Measurements from ENCODE around the gene SREBF2. TPM values are rescaled to one million over a fixed set of nuclear protein-coding genes. Genes with fewer than 3 reads are reported as not detected.

The SREBF2 gene
- total RNA-seq, 4 donors from 2014 or later = 97.5 to 160 (median 146) TPM

- H3K27me3 ChIP-seq = no peaks in the 10 kb centered on the region
- H3K36me3 ChIP-seq = no peaks in the 10 kb centered on the region
- peaks cover 17% of the 10 kb centered on the region for H3K4me1 ChIP-seq
- no peak for TF ChIP-seq EP300 (IDR thresholded peaks at IDR 0.05)
- no peak for TF ChIP-seq POLR2AphosphoS5 (IDR thresholded peaks at IDR 0.05)
- no peak for TF ChIP-seq POLR2A (IDR thresholded peaks at IDR 0.05)
- TF ChIP-seq CTCF (IDR thresholded peaks at IDR 0.05) = no peak
- DNase-seq (ENCODE audit: low spot score in 2 of 2) = no peak
- no peak overlapping the region for H3K4me3 ChIP-seq
- WGBS = 79% methylated on average over 13 of the region's 13 CpGs
- H3K27ac ChIP-seq = peak overlapping the region; percentile 86
- no peaks in the 10 kb centered on the region for H3K9me3 ChIP-seq
Measured at GRCh38 chr22:41939981-41940831, 107.3 kb downstream of the SREBF2 start.

GRCh38 chr22:41940832-41941765 lies 108.2 kb downstream of the SREBF2 start:
- peak overlapping the region; percentile 86 for H3K27ac ChIP-seq
- H3K4me3 ChIP-seq = no peak overlapping the region
- TF ChIP-seq CTCF (IDR thresholded peaks at IDR 0.05) (peak; percentile 86 to 98), EP300 (IDR thresholded peaks at IDR 0.05) (no peak), POLR2AphosphoS5 (IDR thresholded peaks at IDR 0.05) (no peak), POLR2A (IDR thresholded peaks at IDR 0.05) (no peak)
- H3K9me3 ChIP-seq = no peaks in the 10 kb centered on the region
- peak; percentile 90 to 94 for DNase-seq (ENCODE audit: low spot score in 2 of 2)
- H3K27me3 ChIP-seq = no peaks in the 10 kb centered on the region
- H3K36me3 ChIP-seq = no peaks in the 10 kb centered on the region
- 42% methylated on average over 13 of the region's 13 CpGs for WGBS
- peaks cover 24% of the 10 kb centered on the region for H3K4me1 ChIP-seq

- 69% methylated on average over 9 of the region's 9 CpGs for WGBS
- H3K36me3 ChIP-seq = no peaks in the 10 kb centered on the region
- no peaks in the 10 kb centered on the region for H3K27me3 ChIP-seq
- DNase-seq (ENCODE audit: low spot score in 2 of 2) = no peak
- no peak overlapping the region for H3K27ac ChIP-seq
- no peak overlapping the region for H3K4me3 ChIP-seq
- no peaks in the 10 kb centered on the region for H3K9me3 ChIP-seq
- H3K4me1 ChIP-seq = peaks cover 28% of the 10 kb centered on the region
- TF ChIP-seq POLR2A (IDR thresholded peaks at IDR 0.05) (no peak), CTCF (IDR thresholded peaks at IDR 0.05) (no peak), EP300 (IDR thresholded peaks at IDR 0.05) (no peak)
Measured at GRCh38 chr22:41943661-41944209, 110.8 kb downstream of the SREBF2 start.

DNA sequence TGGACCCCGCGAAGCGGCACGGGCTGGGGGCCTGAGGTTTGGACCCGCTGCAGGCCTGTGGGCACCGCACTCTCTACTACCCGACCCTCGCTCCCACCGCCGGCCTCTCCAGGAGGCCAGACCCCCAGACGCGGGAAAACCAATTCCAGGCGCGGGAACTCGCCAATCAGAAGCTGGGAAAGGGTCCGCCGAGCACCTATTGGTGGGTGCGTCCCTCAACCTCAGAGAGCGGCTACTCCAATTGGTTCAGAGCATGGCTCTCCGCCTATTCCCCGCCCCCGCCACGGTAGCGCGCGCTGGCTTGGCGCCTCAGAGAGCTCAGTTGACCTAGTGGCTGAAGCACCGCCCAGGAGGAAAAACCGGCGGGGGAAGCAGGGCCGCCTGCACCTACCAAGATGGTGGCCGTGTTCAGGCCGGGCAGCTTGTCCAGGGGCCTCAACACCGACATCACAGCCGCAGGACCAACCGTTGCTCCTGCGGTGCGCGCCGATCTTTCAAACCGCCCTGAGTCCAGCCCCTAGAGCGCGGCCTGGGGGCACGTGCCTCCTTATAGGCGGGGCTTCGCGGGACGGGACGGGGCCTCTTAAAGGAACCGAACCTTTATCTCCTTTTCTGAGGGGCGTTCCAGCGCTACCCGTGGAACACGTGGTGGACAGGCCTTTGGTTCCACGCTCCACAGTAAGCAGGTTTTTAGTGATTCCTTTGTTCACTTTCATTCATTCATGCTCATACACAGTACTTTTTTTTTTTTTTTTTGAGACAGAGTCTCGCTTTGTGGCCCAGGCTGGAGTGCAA lies 113.9 kb downstream of the SREBF2 start, which contains the start of gene CENPM:
CENPM (minus strand) TSS at position 524 of the 795 bp plus-strand sequence; CDS start at position 448, 76 bp downstream.
- Histone ChIP-seq H3K9me3 (no peaks in the 10 kb centered on the region), H3K27me3 (peaks cover 7% of the 10 kb centered on the region), H3K4me1 (peaks cover 11% of the 10 kb centered on the region), H3K27ac (no peak within 1 kb of the TSS), H3K4me3 (peak within 1 kb of the TSS; percentile 76), H3K36me3 (no peaks in the 10 kb centered on the region)
- peak in 2 of 3 donors; percentile 12 to 37 for TF ChIP-seq POLR2AphosphoS5 (IDR thresholded peaks at IDR 0.05)
- no peak for TF ChIP-seq POLR2A (IDR thresholded peaks at IDR 0.05)
- peak; percentile 94 to 96 for DNase-seq (ENCODE audit: low spot score in 2 of 2)
- WGBS = 2% methylated on average over 31 of the region's 56 CpGs
